Left lung (tissue), 10 donors: ENCODE measurements around the gene CCBE1. TPM values are rescaled to one million over a fixed set of nuclear protein-coding genes. Genes with fewer than 3 reads are reported as not detected.

Experiments
- ATAC-seq: fragments of 200-7000 bp; cut with Tn5 transposase; one replicate; pipeline ENCODE4 v1.9.1; 2020; ENCODE audit warnings: moderate library complexity
- DNase-seq, 4 donors: peaks; one replicate each; pipeline ENCODE4 v3.0.0-alpha.2; 2013 to 2020
- H3K27ac ChIP-seq, 2 donors: fragments of 200-600 bp; sonication (generic) in 1 of 2; one replicate each; pipeline versions ENCODE4 v1.5.0 to v1.8.0; 2020 to 2021
- H3K27me3 ChIP-seq, 2 donors: fragments of 200-600 bp; sonication (generic) in 1 of 2; one replicate each; pipeline versions ENCODE4 v1.5.0 to v1.8.0; 2020 to 2021
- H3K36me3 ChIP-seq, 2 donors: fragments of 200-600 bp; sonication (generic) in 1 of 2; one replicate each; pipeline versions ENCODE4 v1.5.0 to v1.8.0; 2020 to 2021
- H3K4me1 ChIP-seq, 2 donors: fragments of 200-600 bp; one replicate each; pipeline ENCODE4 v1.8.0; 2021
- H3K4me3 ChIP-seq, 2 donors: fragments of 200-600 bp; sonication (generic) in 1 of 2; one replicate each; pipeline versions ENCODE4 v1.5.0 to v1.8.0; 2020 to 2021; ENCODE audit warnings: mild to moderate bottlenecking in 1 of 2
- H3K9me3 ChIP-seq, 2 donors: fragments of 200-600 bp; sonication (generic) in 1 of 2; one replicate each; pipeline versions ENCODE4 v1.5.0 to v1.8.0; 2020 to 2021
- CTCF ChIP-seq, 2 donors: fragments of 200-600 bp; sonication (generic) in 1 of 2; IDR thresholded peaks; one replicate each; pipeline versions ENCODE4 v1.5.0 to v1.8.0; 2021; ENCODE audit warnings: antibody characterized with exemption in 2 of 2
- intact Hi-C, 2 donors: fragments of 100-400 bp; cut with DNase I; formaldehyde crosslinking; loops; one replicate each; pipeline versions ENCODE4 v1.11.2 to v1.14.2; 2022
- polyA plus RNA-seq, 6 donors: library from polyadenylated mRNA; unstranded; fragments of 120-200 nt; gene quantifications; one replicate each; pipeline ENCODE4 v1.2.1, GENCODE V29; 2013; ENCODE audit not compliant: insufficient read length in 6 of 6
- total RNA-seq, 2 donors: library from RNA; stranded (reverse); fragmentation: NEBNext Ultra II Directional; extraction: Animal tissue kit (Norgen Biotek cat#: 25700); gene quantifications; one replicate each; pipeline ENCODE4 v1.2.1, GENCODE V29; 2021
- donor health status: DM: no; HTN: yes; CAD: no.
- donor health status: DM: no; HTN: no; CAD: no.

The CCBE1 gene
- total and polyA plus RNA-seq, 8 donors: 16.0 to 96.5 (median 84.1) TPM

GRCh38 chr18:59554796-59555335 is 142.4 kb downstream of the CCBE1 start:
- Histone ChIP-seq H3K9me3 (no peaks in the 10 kb centered on the region), H3K27ac (no peak overlapping the region), H3K36me3 (no peaks in the 10 kb centered on the region), H3K4me3 (no peak overlapping the region), H3K27me3 (no peaks in the 10 kb centered on the region), H3K4me1 (no peaks in the 10 kb centered on the region)
- ATAC-seq: no peak
- TF ChIP-seq CTCF (IDR thresholded peaks at IDR 0.05): no peak
- intact Hi-C loops: no loop called here
- no peak for DNase-seq

GRCh38 chr18:59553273-59553870 is 143.9 kb downstream of the CCBE1 start:
- Histone ChIP-seq H3K4me3 (no peak overlapping the region), H3K4me1 (no peaks in the 10 kb centered on the region), H3K27me3 (no peaks in the 10 kb centered on the region), H3K27ac (no peak overlapping the region), H3K9me3 (no peaks in the 10 kb centered on the region), H3K36me3 (no peaks in the 10 kb centered on the region)
- TF ChIP-seq CTCF (IDR thresholded peaks at IDR 0.05): no peak
- no peak for ATAC-seq
- intact Hi-C loops: no loop called here
- no peak for DNase-seq

GRCh38 chr18:59551902-59552635 is 145.2 kb downstream of the CCBE1 start:
- Histone ChIP-seq H3K4me3 (no peak overlapping the region), H3K36me3 (no peaks in the 10 kb centered on the region), H3K4me1 (no peaks in the 10 kb centered on the region), H3K9me3 (no peaks in the 10 kb centered on the region), H3K27ac (no peak overlapping the region), H3K27me3 (no peaks in the 10 kb centered on the region)
- no peak for DNase-seq
- no peak for TF ChIP-seq CTCF (IDR thresholded peaks at IDR 0.05)
- ATAC-seq: no peak
- intact Hi-C loops: no loop called here

- Histone ChIP-seq H3K4me1 (no peaks in the 10 kb centered on the region), H3K27ac (no peak overlapping the region), H3K27me3 (no peaks in the 10 kb centered on the region), H3K9me3 (no peaks in the 10 kb centered on the region), H3K4me3 (no peak overlapping the region), H3K36me3 (no peaks in the 10 kb centered on the region)
- intact Hi-C loops: no loop called here
- no peak for DNase-seq
- no peak for ATAC-seq
- TF ChIP-seq CTCF (IDR thresholded peaks at IDR 0.05): no peak
Measured at GRCh38 chr18:59550174-59550516, 147.1 kb downstream of the CCBE1 start.

- H3K9me3 ChIP-seq: no peaks in the 10 kb centered on the region
- DNase-seq: no peak
- H3K36me3 ChIP-seq: no peaks in the 10 kb centered on the region
- TF ChIP-seq CTCF (IDR thresholded peaks at IDR 0.05): no peak
- H3K27ac ChIP-seq: no peak overlapping the region
- intact Hi-C loops: no loop called here
- H3K4me3 ChIP-seq: no peak overlapping the region
- ATAC-seq: no peak
- H3K27me3 ChIP-seq: no peaks in the 10 kb centered on the region
- no peaks in the 10 kb centered on the region for H3K4me1 ChIP-seq
Measured at GRCh38 chr18:59549503-59550173, 147.6 kb downstream of the CCBE1 start.
